ENCODE measurements around the gene TNRC6C. TPM values are rescaled to one million over a fixed set of nuclear protein-coding genes. Genes with fewer than 3 reads are reported as not detected.
"Not testable (repeated sequence)": the region's sequence is repeated elsewhere in the genome, so short reads cannot be mapped to it uniquely, and the experiment has no call there.

TNRC6C gene
- total RNA-seq, 1 experiment from 2014 or later = 7.5 TPM

- DNase-seq (ENCODE audit: low read depth, low spot score) = peak; percentile 41
- in situ Hi-C loops (cut with HindIII; ENCODE audit: low pct_unique_long_range_greater_than_20kb, low sequenced_read_pairs) = no loop called here
These were observed 85.9 kb downstream of the TNRC6C start for GRCh38 chr17:78044280-78044835.

DNA sequence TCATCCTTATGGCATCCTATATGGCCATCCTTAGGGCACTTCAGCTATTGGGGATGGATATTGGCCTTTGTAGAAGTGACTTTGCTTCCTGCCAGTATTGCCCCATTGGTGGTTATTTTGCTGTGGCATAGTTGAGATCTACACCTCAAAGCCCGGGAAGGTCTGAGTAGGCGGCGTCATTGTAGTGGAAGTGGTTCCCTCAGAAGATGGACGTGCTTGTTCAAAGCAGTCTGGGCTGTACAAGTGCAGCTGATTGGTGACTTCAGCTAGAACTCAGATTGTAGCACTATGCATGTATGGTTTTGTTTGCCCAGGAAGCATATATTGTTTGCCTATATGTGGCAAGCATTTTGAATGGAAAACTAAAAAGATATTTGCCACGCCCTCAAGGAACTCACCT is 86.8 kb downstream of the TNRC6C start:
- in situ Hi-C loops (cut with HindIII; ENCODE audit: low pct_unique_long_range_greater_than_20kb, low sequenced_read_pairs) = no loop called here
- DNase-seq (ENCODE audit: low read depth, low spot score) = no peak

- in situ Hi-C loops (cut with HindIII; ENCODE audit: low pct_unique_long_range_greater_than_20kb, low sequenced_read_pairs) = no loop called here
- DNase-seq (ENCODE audit: low read depth, low spot score) = no peak
These were observed 88.4 kb downstream of the TNRC6C start for GRCh38 chr17:78046923-78047322.

GRCh38 chr17:78048346-78049292 is 90.1 kb downstream of the TNRC6C start:
- in situ Hi-C loops (cut with HindIII; ENCODE audit: low pct_unique_long_range_greater_than_20kb, low sequenced_read_pairs) = no loop called here
- no peak for DNase-seq (ENCODE audit: low read depth, low spot score)

- DNase-seq (ENCODE audit: low read depth, low spot score) = no peak
- in situ Hi-C loops (cut with HindIII; ENCODE audit: low pct_unique_long_range_greater_than_20kb, low sequenced_read_pairs) = no loop called here
These were observed 91.1 kb downstream of the TNRC6C start for GRCh38 chr17:78049609-78050008.

- no peak for DNase-seq (ENCODE audit: low read depth, low spot score)
- in situ Hi-C loops (cut with HindIII; ENCODE audit: low pct_unique_long_range_greater_than_20kb, low sequenced_read_pairs) = no loop called here
These were observed 92.9 kb downstream of the TNRC6C start for GRCh38 chr17:78051186-78051972.

DNA sequence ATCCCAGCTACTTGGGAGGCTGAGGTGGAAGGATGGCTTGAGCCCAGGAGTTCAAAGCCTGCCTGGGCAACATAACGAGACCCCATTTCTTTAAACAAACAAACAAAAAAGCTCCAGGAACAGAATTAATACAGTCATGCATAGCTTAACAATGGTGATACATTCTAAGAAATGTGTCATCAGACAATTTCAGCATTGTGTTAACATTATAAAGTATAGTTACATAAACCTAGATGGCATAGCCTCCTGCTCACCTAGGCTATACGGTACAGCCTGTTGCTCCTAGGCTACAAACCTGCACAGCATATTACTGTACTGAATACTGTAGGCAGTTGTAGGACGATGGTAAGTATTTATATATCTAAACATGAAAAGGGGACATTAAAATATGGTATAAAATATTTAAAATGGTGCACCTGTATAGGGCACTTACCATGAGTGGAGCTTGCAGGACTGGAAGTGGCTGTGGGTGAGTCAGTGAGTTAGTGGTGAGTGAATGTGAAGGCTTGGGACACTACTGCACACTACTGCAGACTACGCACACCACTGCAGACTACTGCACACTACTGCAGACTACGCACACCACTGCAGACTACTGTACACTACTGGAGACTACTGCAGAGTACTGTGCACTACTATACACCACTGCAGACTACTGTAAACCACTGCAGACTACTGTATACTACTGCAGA is 95.4 kb downstream of the TNRC6C start:
- DNase-seq (ENCODE audit: low read depth, low spot score) = no peak
- in situ Hi-C loops (cut with HindIII; ENCODE audit: low pct_unique_long_range_greater_than_20kb, low sequenced_read_pairs) = no loop called here

DNA sequence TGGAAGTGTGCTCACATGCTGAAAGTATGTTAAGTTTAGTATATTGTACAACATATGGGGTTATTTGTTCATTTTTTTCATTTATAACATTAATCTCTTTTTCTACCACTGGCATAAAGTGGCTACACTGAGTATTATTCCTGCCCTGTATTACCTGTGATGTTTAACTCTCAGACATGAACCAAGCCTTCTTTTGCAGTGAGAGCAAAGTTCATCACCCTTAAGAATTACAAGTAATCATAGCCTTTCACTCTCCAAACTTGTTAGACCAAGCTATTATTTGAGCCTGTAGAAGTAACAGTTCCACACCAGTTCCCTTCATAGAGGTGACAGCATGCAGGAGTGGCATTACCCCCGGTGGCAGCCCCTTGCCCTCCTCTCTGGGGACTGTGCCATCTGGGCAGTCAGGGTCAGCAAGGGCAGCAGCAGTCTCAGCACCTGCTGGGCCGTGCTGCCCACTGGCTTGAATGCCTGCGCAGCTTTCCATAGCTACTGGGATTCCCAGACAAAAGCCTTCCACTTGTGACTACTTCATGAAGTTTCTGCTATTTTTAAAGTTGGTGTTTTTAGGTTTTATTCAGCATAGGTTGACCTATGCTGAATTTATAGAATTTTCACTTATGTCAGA is 98.7 kb downstream of the TNRC6C start:
- DNase-seq (ENCODE audit: low read depth, low spot score) = no peak
- in situ Hi-C loops (cut with HindIII; ENCODE audit: low pct_unique_long_range_greater_than_20kb, low sequenced_read_pairs) = no loop called here

DNA sequence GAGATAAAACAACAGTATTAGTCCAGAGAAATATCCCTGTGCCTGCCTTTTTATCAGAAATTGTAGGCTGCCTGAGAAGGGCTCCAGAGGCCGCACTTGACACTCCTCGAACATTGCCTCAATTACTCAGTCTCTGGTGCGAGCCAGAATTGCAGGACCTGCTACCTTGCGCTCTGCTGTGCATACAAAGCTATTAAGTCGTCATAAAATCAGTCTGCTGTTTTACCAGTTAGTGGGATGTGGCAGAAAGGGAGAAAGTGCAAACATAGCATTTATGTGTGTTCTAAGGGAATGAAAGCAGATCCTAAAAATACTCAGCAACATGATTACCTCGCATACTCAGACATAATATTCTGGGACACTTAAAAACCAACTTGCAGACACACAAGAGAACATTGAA is 99.5 kb downstream of the TNRC6C start:
- in situ Hi-C loops (cut with HindIII; ENCODE audit: low pct_unique_long_range_greater_than_20kb, low sequenced_read_pairs) = no loop called here
- no peak for DNase-seq (ENCODE audit: low read depth, low spot score)

- in situ Hi-C loops (cut with HindIII; ENCODE audit: low pct_unique_long_range_greater_than_20kb, low sequenced_read_pairs) = no loop called here
- DNase-seq (ENCODE audit: low read depth, low spot score) = no peak
These were observed 100.1 kb downstream of the TNRC6C start for GRCh38 chr17:78058581-78058980.

DNA sequence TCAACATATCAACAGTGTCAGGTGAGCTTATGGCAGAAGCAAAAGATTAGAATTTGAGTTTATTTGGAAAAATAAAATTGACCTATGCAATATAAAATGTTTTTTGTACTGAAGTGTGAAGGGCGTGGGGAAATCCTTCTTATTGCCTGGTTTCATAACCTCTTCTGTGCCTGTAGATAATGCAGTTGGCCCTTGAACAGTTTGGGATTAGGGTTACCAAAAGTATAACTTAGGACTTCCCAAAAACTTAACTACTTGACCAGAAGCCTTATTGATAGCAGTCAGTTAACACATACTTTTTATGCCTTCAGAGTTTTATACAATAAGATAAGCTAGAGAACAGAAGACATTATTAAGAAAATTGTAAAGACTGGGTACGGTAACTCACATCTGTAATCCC is 104.1 kb downstream of the TNRC6C start:
- DNase-seq (ENCODE audit: low read depth, low spot score) = no peak

DNA sequence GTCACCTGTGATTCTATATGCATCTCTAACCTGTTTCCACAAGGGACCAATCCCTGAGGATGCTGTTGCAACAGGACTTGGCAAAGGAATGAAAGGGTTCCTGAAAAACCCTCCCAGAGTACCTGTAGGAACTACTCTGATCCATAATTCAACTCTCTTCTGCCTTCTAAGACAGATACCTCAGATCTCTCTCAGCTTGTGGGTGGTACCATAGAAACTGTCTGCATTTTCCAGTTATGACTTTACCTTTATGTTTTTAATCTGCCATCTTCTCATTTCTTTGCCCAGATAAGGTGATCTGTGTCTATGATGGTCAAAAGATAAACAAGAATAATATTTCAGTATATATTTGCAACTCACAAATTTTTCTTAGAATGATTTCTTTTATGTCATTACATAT is 105.0 kb downstream of the TNRC6C start:
- DNase-seq (ENCODE audit: low read depth, low spot score) = no peak
- in situ Hi-C loops (cut with HindIII; ENCODE audit: low pct_unique_long_range_greater_than_20kb, low sequenced_read_pairs) = no loop called here

More for the DNA sequence above, 104.1 kb downstream of the TNRC6C start:
- in situ Hi-C loops (cut with HindIII; ENCODE audit: low pct_unique_long_range_greater_than_20kb, low sequenced_read_pairs) = no loop called here

- no peak for DNase-seq (ENCODE audit: low read depth, low spot score)
- in situ Hi-C loops (cut with HindIII; ENCODE audit: low pct_unique_long_range_greater_than_20kb, low sequenced_read_pairs) = no loop called here
These were observed 106.2 kb downstream of the TNRC6C start for GRCh38 chr17:78064708-78065107.

GRCh38 chr17:78066976-78067375 is 108.5 kb downstream of the TNRC6C start:
- DNase-seq (ENCODE audit: low read depth, low spot score); in situ Hi-C loops (cut with HindIII; ENCODE audit: low pct_unique_long_range_greater_than_20kb, low sequenced_read_pairs): not testable (repeated sequence)

- no peak for DNase-seq (ENCODE audit: low read depth, low spot score)
- in situ Hi-C loops (cut with HindIII; ENCODE audit: low pct_unique_long_range_greater_than_20kb, low sequenced_read_pairs) = no loop called here
These were observed 111.2 kb downstream of the TNRC6C start for GRCh38 chr17:78069695-78070094.

- in situ Hi-C loops (cut with HindIII; ENCODE audit: low pct_unique_long_range_greater_than_20kb, low sequenced_read_pairs) = no loop called here
- no peak for DNase-seq (ENCODE audit: low read depth, low spot score)
These were observed 114.5 kb downstream of the TNRC6C start for GRCh38 chr17:78072961-78073360.

DNA sequence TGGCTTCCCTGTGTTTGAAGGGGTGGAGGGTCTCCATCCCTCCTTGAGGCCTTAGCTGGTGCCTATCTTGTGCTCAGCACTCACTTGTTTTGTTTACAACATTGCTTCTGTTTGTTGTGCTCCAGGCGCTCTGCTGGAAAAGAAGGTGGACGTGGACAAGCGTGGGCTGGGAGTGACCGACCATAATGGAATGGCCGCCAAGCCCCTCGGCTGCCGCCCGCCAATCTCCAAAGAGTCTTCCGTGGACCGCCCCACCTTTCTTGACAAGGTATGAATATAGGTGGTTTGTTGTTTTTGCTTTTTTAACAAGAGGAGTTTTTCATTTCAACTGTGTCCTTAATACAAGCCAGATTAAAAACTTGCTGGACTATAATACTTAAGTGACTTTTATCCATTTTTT is 116.5 kb downstream of the TNRC6C start:
- DNase-seq (ENCODE audit: low read depth, low spot score) = no peak
- in situ Hi-C loops (cut with HindIII; ENCODE audit: low pct_unique_long_range_greater_than_20kb, low sequenced_read_pairs) = no loop called here
